A549 (cell line): Measurements from ENCODE around the gene TMUB2. TPM values are rescaled to one million over a fixed set of nuclear protein-coding genes. Genes with fewer than 3 reads are reported as not detected.

Source experiments
- ATAC-seq, 2 experiments: fragments of 200-7000 bp in 1 of 2; fragments of >200 bp in 1 of 2; cut with Nextera tagmentation in 1 of 2; cut with Tn5 transposase in 1 of 2; 3 replicates each; pipeline versions ENCODE4 v1.8.0 to v1.9.1; 2018 to 2020; ENCODE audit warnings: mild to moderate bottlenecking in 1 of 2, moderate library complexity in 1 of 2
- CTCF ChIA-PET: fragments of 300-600 bp; sonication (Branson Sonifier 250); formaldehyde crosslinking; extraction: SDS; loops from one replicate; lab custom pipeline; 2021; ENCODE audit warnings: antibody characterized with exemption, inconsistent platforms; lab: Yijun Ruan, JAX
- POLR2A ChIA-PET: fragments of 350-600 bp; formaldehyde crosslinking; extraction: SDS; loops from one replicate; lab custom pipeline; 2021; ENCODE audit warnings: antibody characterized with exemption, inconsistent platforms; lab: Yijun Ruan, JAX
- DNase-seq, 2 experiments: peaks; one replicate each; pipeline versions ENCODE4 v3.0.0 to v3.0.0-alpha.2; 2011 to 2016; ENCODE audit warnings: low read depth in 1 of 2, low spot score in 1 of 2
- FAIRE-seq: peaks from 2 replicates; lab custom pipeline; 2011; peaks lifted over from hg19 to GRCh38; lab: Jason Lieb, UNC
- H3K27ac ChIP-seq, 2 experiments: fragments of >200 bp; sonication (Bioruptor Twin); formaldehyde crosslinking; 3 replicates each; pipeline ENCODE4 v1.5.1; 2016 to 2017
- H3K4me1 ChIP-seq: fragments of >200 bp; sonication (Bioruptor Twin); formaldehyde crosslinking; 3 replicates; pipeline ENCODE4 v1.6.1; 2016
- H3K4me2 ChIP-seq: fragments of >200 bp; sonication (Bioruptor Twin); formaldehyde crosslinking; 3 replicates; pipeline ENCODE4 v1.6.1; 2016
- H3K4me3 ChIP-seq: fragments of >200 bp; sonication (Bioruptor Twin); formaldehyde crosslinking; 3 replicates; pipeline ENCODE4 v1.5.1; 2016
- H3K9me3 ChIP-seq: fragments of >200 bp; sonication (Bioruptor Twin); formaldehyde crosslinking; 3 replicates; pipeline ENCODE4 v1.6.1; 2016
- CHD2 ChIP-seq: fragments of 150-350 bp; IDR thresholded peaks from 2 replicates; pipeline ENCODE4 v1.6.1; 2014; ENCODE audit warnings: low read length; ENCODE audit not compliant: partially characterized antibody
- EHF ChIP-seq: fragments of 250-450 bp; sonication (Bioruptor Pico); IDR thresholded peaks from 2 replicates; pipeline ENCODE4 v1.5.0; 2020; ENCODE audit warnings: mild to moderate bottlenecking
- FOSB ChIP-seq: fragments of 250-450 bp; sonication (Bioruptor Pico); IDR thresholded peaks from 2 replicates; pipeline ENCODE4 v1.5.0; 2020; ENCODE audit warnings: mild to moderate bottlenecking, moderate library complexity
- FOSL2 ChIP-seq, 2 experiments: fragments of 450-650 bp in 1 of 2; fragments of >200 bp in 1 of 2; sonication (Bioruptor Twin) in 1 of 2; formaldehyde crosslinking; IDR thresholded peaks; 2 replicates each; pipeline versions ENCODE4 v1.5.0 to v1.6.1; 2016 to 2020; ENCODE audit warnings: mild to moderate bottlenecking in 1 of 2, moderate library complexity in 1 of 2
- HMGXB4 ChIP-seq: fragments of 250-450 bp; sonication (Bioruptor Pico); IDR thresholded peaks from 2 replicates; pipeline ENCODE4 v1.5.0; 2021; ENCODE audit warnings: mild to moderate bottlenecking, moderate library complexity, borderline replicate concordance
- HOXB5 ChIP-seq: fragments of 250-450 bp; sonication (Bioruptor Pico); IDR thresholded peaks from 2 replicates; pipeline ENCODE4 v1.5.0; 2020; ENCODE audit warnings: mild to moderate bottlenecking, moderate library complexity
- MAZ ChIP-seq: fragments of 150-350 bp; IDR thresholded peaks from 2 replicates; pipeline ENCODE4 v1.6.1; 2014; ENCODE audit warnings: antibody characterized with exemption, low read depth, low read length, borderline replicate concordance
- MYC ChIP-seq: IDR thresholded peaks from 2 replicates; pipeline ENCODE4 v1.6.1; 2012; ENCODE audit warnings: mild to moderate bottlenecking, inconsistent platforms, low read length, improper control_type of control experiment, borderline replicate concordance
- NFE2L2 ChIP-seq: fragments of 150-350 bp; conservative IDR thresholded peaks from 2 replicates; pipeline ENCODE4 v1.6.1; 2014; ENCODE audit warnings: low read length
- PBX3 ChIP-seq: IDR thresholded peaks from 2 replicates; pipeline ENCODE4 v1.6.1; 2012
- POLR2AphosphoS2 ChIP-seq: conservative IDR thresholded peaks from 2 replicates; pipeline ENCODE4 v1.6.1; 2012; ENCODE audit warnings: low read length, improper control_type of control experiment, inconsistent platforms
- RAD21 ChIP-seq, 2 experiments: fragments of >200 bp in 1 of 2; sonication (Bioruptor Twin) in 1 of 2; formaldehyde crosslinking in 1 of 2; IDR thresholded peaks in 1 of 2; conservative IDR thresholded peaks in 1 of 2; 2 replicates in 1 of 2; 3 replicates in 1 of 2; pipeline ENCODE4 v1.6.1; 2012 to 2018; ENCODE audit warnings: inconsistent platforms in 1 of 2
- RARB ChIP-seq: fragments of 250-450 bp; sonication (Bioruptor Pico); IDR thresholded peaks from 2 replicates; pipeline ENCODE4 v1.8.0; 2021; ENCODE audit warnings: mild to moderate bottlenecking, moderate library complexity
- TP53 ChIP-seq: fragments of 250-450 bp; sonication (Bioruptor Pico); IDR thresholded peaks from 2 replicates; pipeline ENCODE4 v1.5.0; 2021; ENCODE audit warnings: mild to moderate bottlenecking, moderate library complexity
- ZFP36 ChIP-seq: fragments of 450-650 bp; IDR thresholded peaks from 2 replicates; pipeline ENCODE4 v1.6.1; 2014; ENCODE audit warnings: borderline replicate concordance; ENCODE audit not compliant: partially characterized antibody
- WGBS: methylation state at CpG from one replicate; pipeline ENCODE4 v1.1.6; 2017; ENCODE audit errors: missing lambda C conversion rate; 5-methylcytosine and 5-hydroxymethylcytosine counted together
- polyA plus RNA-seq, 4 experiments: library from polyadenylated mRNA; depleted of rRNA in 3 of 4; stranded (reverse); fragments of >200 nt; fragmentation: RNase III in 1 of 4; extraction: RNeasy Plus Mini Kit Qiagen cat#74134 plus additional on column Dnase treatment in 1 of 4; gene quantifications; 2 replicates in 3 of 4; 3 replicates in 1 of 4; pipeline ENCODE4 v1.2.3, GENCODE V29; 2011 to 2017
- TF ChIP-seq, protein P1 (sequence below): IDR thresholded peaks from 2 replicates; pipeline ENCODE4 v1.6.1; 2012; ENCODE audit warnings: low read depth, borderline replicate concordance
- TF ChIP-seq, protein P2 (sequence below): fragments of 200-600 bp; sonication (generic); IDR thresholded peaks from 2 replicates; pipeline ENCODE4 v1.6.1; 2016; ENCODE audit warnings: antibody characterized with exemption, mild to moderate bottlenecking, moderate library complexity
- TF ChIP-seq, protein P3 (sequence below): fragments of >200 bp; sonication (Bioruptor Twin); formaldehyde crosslinking; IDR thresholded peaks from 2 replicates; pipeline ENCODE4 v1.6.1; 2016
- TF ChIP-seq, protein P4 (sequence below): fragments of 150-350 bp; IDR thresholded peaks from 2 replicates; pipeline ENCODE4 v1.6.1; 2014; ENCODE audit warnings: low read depth, mild to moderate bottlenecking, low read length

Gene TMUB2
- polyA plus RNA-seq, 2 of the 4 experiments (the other 2 are of a cell fraction) = 36.2 to 42.0 TPM

DNA sequence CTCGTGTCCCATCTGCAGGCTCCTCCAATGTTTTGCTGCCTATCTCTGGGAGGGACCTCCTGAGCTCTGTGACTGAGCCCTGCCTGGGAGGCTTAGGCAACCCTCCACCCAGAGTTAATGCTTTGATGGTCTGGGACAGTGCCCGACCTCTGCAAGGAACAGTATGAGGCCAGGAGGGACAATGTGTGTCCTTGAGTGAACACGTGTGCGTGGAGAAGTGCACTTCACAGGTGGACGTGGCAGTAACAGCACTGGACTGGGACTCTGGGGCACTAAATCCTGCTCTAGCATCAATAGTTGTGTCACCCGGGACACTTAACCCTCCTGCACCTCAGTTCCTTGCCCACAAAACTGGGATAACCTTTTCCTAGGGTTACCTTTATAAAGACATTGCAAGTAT, 28.1 kb downstream of the TMUB2 start:
- FAIRE-seq (no peak), ATAC-seq (no peak), DNase-seq (no peak)
- CTCF ChIA-PET = interaction anchor here (1.0 to 10.7 kb wide), 8 partner anchors 9 to 136 kb away, joined by 3 to 246 read pairs (median 8); partner anchors contain the start of gene GRN
- H3K4me1 ChIP-seq = peaks cover 20% of the 10 kb centered on the region
- no peak overlapping the region for H3K4me2 ChIP-seq
- POLR2A ChIA-PET = no interaction called here
- no peak overlapping the region for H3K27ac ChIP-seq
- TF ChIP-seq HMGXB4 (CRISPR knock-in tag) (no peak), MAZ (no peak), HOXB5 (CRISPR knock-in tag) (no peak), PBX3 (no peak), ZFP36 (no peak), FOSB (CRISPR knock-in tag) (no peak), RARB (no peak)
- TF ChIP-seq, protein P1, sequence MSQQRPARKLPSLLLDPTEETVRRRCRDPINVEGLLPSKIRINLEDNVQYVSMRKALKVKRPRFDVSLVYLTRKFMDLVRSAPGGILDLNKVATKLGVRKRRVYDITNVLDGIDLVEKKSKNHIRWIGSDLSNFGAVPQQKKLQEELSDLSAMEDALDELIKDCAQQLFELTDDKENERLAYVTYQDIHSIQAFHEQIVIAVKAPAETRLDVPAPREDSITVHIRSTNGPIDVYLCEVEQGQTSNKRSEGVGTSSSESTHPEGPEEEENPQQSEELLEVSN = no peak
- H3K4me3 ChIP-seq = no peak overlapping the region
- WGBS = 95% methylated on average over 6 of the region's 6 CpGs
- no peaks in the 10 kb centered on the region for H3K9me3 ChIP-seq

DNA sequence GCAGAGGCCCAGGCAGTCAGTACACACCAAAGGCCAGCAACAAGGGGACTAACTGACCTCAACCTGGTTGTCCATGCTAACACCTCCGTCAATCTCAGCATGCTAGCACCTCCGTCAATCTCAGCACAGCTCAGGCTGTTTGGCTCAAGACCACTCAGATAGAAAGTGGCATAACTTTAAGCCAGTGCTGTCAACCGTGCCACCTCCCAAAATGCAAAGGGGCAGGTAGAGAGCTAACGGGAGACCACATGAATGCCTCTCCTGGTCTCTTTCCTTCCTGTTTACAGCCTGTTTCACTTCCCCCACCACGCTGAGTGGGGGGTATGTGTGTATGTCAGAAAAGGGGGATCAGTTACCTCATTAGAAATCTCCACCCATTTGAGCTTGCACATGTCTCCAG, 29.4 kb downstream of the TMUB2 start:
- no peak for FAIRE-seq
- POLR2A ChIA-PET = no interaction called here
- no peak overlapping the region for H3K4me2 ChIP-seq

More for the DNA sequence above, 29.4 kb downstream of the TMUB2 start:
- Histone ChIP-seq H3K27ac (no peak overlapping the region), H3K9me3 (no peaks in the 10 kb centered on the region), H3K4me3 (no peak overlapping the region), H3K4me1 (peaks cover 11% of the 10 kb centered on the region)
- TF ChIP-seq, protein P2, sequence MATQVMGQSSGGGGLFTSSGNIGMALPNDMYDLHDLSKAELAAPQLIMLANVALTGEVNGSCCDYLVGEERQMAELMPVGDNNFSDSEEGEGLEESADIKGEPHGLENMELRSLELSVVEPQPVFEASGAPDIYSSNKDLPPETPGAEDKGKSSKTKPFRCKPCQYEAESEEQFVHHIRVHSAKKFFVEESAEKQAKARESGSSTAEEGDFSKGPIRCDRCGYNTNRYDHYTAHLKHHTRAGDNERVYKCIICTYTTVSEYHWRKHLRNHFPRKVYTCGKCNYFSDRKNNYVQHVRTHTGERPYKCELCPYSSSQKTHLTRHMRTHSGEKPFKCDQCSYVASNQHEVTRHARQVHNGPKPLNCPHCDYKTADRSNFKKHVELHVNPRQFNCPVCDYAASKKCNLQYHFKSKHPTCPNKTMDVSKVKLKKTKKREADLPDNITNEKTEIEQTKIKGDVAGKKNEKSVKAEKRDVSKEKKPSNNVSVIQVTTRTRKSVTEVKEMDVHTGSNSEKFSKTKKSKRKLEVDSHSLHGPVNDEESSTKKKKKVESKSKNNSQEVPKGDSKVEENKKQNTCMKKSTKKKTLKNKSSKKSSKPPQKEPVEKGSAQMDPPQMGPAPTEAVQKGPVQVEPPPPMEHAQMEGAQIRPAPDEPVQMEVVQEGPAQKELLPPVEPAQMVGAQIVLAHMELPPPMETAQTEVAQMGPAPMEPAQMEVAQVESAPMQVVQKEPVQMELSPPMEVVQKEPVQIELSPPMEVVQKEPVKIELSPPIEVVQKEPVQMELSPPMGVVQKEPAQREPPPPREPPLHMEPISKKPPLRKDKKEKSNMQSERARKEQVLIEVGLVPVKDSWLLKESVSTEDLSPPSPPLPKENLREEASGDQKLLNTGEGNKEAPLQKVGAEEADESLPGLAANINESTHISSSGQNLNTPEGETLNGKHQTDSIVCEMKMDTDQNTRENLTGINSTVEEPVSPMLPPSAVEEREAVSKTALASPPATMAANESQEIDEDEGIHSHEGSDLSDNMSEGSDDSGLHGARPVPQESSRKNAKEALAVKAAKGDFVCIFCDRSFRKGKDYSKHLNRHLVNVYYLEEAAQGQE = no peak
- no peak for TF ChIP-seq FOSL2 (IDR thresholded peaks at IDR 0.05)
- no peak for TF ChIP-seq FOSL2 (CRISPR knock-in tag; IDR thresholded peaks at IDR 0.05)
- TF ChIP-seq MYC = no peak
- TF ChIP-seq, protein P1 = no peak
- TF ChIP-seq EHF (CRISPR knock-in tag) = no peak
- no peak for TF ChIP-seq CHD2
- TF ChIP-seq HOXB5 (CRISPR knock-in tag) = no peak
- TF ChIP-seq, protein P3, sequence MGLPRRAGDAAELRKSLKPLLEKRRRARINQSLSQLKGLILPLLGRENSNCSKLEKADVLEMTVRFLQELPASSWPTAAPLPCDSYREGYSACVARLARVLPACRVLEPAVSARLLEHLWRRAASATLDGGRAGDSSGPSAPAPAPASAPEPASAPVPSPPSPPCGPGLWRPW = no peak
- TF ChIP-seq TP53 = no peak
- no peak for TF ChIP-seq POLR2AphosphoS2
- no peak for TF ChIP-seq RAD21 (conservative IDR thresholded peaks at IDR 0.05 in 1 of 2, IDR thresholded peaks at IDR 0.05 in 1 of 2)
- no peak for TF ChIP-seq NFE2L2
- TF ChIP-seq FOSB (CRISPR knock-in tag) = no peak
- TF ChIP-seq, protein P4, sequence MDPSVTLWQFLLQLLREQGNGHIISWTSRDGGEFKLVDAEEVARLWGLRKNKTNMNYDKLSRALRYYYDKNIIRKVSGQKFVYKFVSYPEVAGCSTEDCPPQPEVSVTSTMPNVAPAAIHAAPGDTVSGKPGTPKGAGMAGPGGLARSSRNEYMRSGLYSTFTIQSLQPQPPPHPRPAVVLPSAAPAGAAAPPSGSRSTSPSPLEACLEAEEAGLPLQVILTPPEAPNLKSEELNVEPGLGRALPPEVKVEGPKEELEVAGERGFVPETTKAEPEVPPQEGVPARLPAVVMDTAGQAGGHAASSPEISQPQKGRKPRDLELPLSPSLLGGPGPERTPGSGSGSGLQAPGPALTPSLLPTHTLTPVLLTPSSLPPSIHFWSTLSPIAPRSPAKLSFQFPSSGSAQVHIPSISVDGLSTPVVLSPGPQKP = no peak
- DNase-seq = no peak
- no peak for ATAC-seq
- WGBS = 93% methylated on average over 5 of the region's 5 CpGs
- CTCF ChIA-PET = interaction anchor here (1.1 to 11.1 kb wide), 7 partner anchors 7 to 151 kb away, joined by 3 to 246 read pairs (median 9); partner anchors contain the start of gene GRN
